Right forelimb (tissue), 1 donor: ENCODE measurements around the gene VPS8.

Source experiments
- DNase-seq: peaks from one replicate; pipeline ENCODE4 v3.0.0-alpha.2; 2018

VPS8 gene

GRCh38 chr3:184812662-184813042 is 686 bp downstream of the VPS8 start:
- no peak for DNase-seq

GRCh38 chr3:184813357-184813756 is 1.4 kb downstream of the VPS8 start:
- DNase-seq, result no peak

- no peak for DNase-seq
Observed at GRCh38 chr3:184814214-184814613, 2.2 kb downstream of the VPS8 start.

GRCh38 chr3:184815046-184815930 is 3.3 kb downstream of the VPS8 start:
- DNase-seq, result no peak

GRCh38 chr3:184816614-184817013 is 4.6 kb downstream of the VPS8 start:
- no peak for DNase-seq

GRCh38 chr3:184820525-184820924 is 8.6 kb downstream of the VPS8 start:
- no peak for DNase-seq

GRCh38 chr3:184821034-184821433 is 9.1 kb downstream of the VPS8 start:
- no peak for DNase-seq

- DNase-seq, result no peak
Observed at GRCh38 chr3:184822081-184822480, 10.1 kb downstream of the VPS8 start.

GRCh38 chr3:184822654-184823053 is 10.7 kb downstream of the VPS8 start:
- DNase-seq, result no peak

- no peak for DNase-seq
Observed at GRCh38 chr3:184823990-184824389, 12.0 kb downstream of the VPS8 start.

- no peak for DNase-seq
Observed at GRCh38 chr3:184825121-184825820, 13.3 kb downstream of the VPS8 start.

GRCh38 chr3:184827572-184827971 is 15.6 kb downstream of the VPS8 start:
- no peak for DNase-seq

- no peak for DNase-seq
Observed at GRCh38 chr3:184832044-184832443, 20.1 kb downstream of the VPS8 start.

- DNase-seq, result no peak
Observed at GRCh38 chr3:184832903-184833302, 20.9 kb downstream of the VPS8 start.

GRCh38 chr3:184836090-184836822 is 24.3 kb downstream of the VPS8 start:
- DNase-seq, result no peak

- DNase-seq, result no peak
Observed at GRCh38 chr3:184842433-184842832, 30.5 kb downstream of the VPS8 start.

GRCh38 chr3:184845819-184846218 is 33.9 kb downstream of the VPS8 start:
- no peak for DNase-seq

- no peak for DNase-seq
Observed at GRCh38 chr3:184846496-184846895, 34.5 kb downstream of the VPS8 start.

- no peak for DNase-seq
Observed at GRCh38 chr3:184848934-184849333, 37.0 kb downstream of the VPS8 start.

- DNase-seq, result no peak
Observed at GRCh38 chr3:184850201-184850600, 38.2 kb downstream of the VPS8 start.

- DNase-seq, result no peak
Observed at GRCh38 chr3:184857099-184857498, 45.1 kb downstream of the VPS8 start.

GRCh38 chr3:184864000-184864399 is 52.0 kb downstream of the VPS8 start:
- no peak for DNase-seq

- no peak for DNase-seq
Observed at GRCh38 chr3:184868477-184868876, 56.5 kb downstream of the VPS8 start.

GRCh38 chr3:184872200-184872599 is 60.2 kb downstream of the VPS8 start:
- DNase-seq, result no peak
